B cell (primary cell): ENCODE data around the gene SCO2. TPM values are rescaled to one million over a fixed set of nuclear protein-coding genes. Genes with fewer than 3 reads are reported as not detected.
"Not testable (repeated sequence)": the region's sequence is repeated elsewhere in the genome, so short reads cannot be mapped to it uniquely, and the experiment has no call there.

Experiments
- ATAC-seq: fragments of 200-7000 bp; cut with Tn5 transposase; one replicate; pipeline ENCODE4 v1.10.0; 2021; ENCODE audit warnings: low read depth, mild to moderate bottlenecking, moderate number of reproducible peaks, moderate library complexity
- CTCF ChIA-PET: fragments of 350-600 bp; sonication (Branson Sonifier 250); formaldehyde crosslinking; loops from one replicate; lab custom pipeline; 2021; ENCODE audit warnings: antibody characterized with exemption, inconsistent platforms; lab: Charles Lee
- POLR2A ChIA-PET: fragments of 350-600 bp; sonication (Branson Sonifier 250); formaldehyde crosslinking; loops from one replicate; lab custom pipeline; 2021; ENCODE audit warnings: antibody characterized with exemption; lab: Charles Lee
- DNase-seq: peaks from one replicate; pipeline ENCODE4 v3.0.0; 2013
- H2AFZ ChIP-seq: 2 replicates; pipeline ENCODE4 v1.6.1; 2012; ENCODE audit warnings: mild to moderate bottlenecking, low read depth, low read length; ENCODE audit not compliant: insufficient read depth, poor library complexity, severe bottlenecking
- H3K27ac ChIP-seq, 2 donors: 1 replicate in 1 of 2; 2 replicates in 1 of 2; pipeline ENCODE4 v1.5.1; 2012 to 2013; ENCODE audit warnings: low read length in 2 of 2, mild to moderate bottlenecking in 2 of 2, moderate library complexity in 1 of 2
- H3K27me3 ChIP-seq, 4 experiments: fragments of 200-600 bp in 1 of 4; sonication (generic) in 1 of 4; replicated peaks in 1 of 4; 1 replicate in 2 of 4; 2 replicates in 2 of 4; pipeline versions ENCODE4 v1.6.1 to v1.7.0; 2013 to 2016; ENCODE audit warnings: low read length in 3 of 4, mild to moderate bottlenecking in 2 of 4, mixed read lengths in 1 of 4, moderate library complexity in 1 of 4; ENCODE audit not compliant: insufficient read depth in 4 of 4, control insufficient read depth in 3 of 4; ENCODE audit errors: control extremely low read depth in 1 of 4
- H3K36me3 ChIP-seq, 2 experiments: replicated peaks in 1 of 2; 1 replicate in 1 of 2; 2 replicates in 1 of 2; pipeline versions ENCODE4 v1.6.1 to v1.7.1; 2013; ENCODE audit warnings: low read length in 1 of 2; ENCODE audit not compliant: insufficient read depth in 2 of 2, control insufficient read depth in 1 of 2; ENCODE audit errors: control extremely low read depth in 1 of 2, extremely low read depth in 1 of 2
- H3K4me1 ChIP-seq, 2 donors: fragments of 200-600 bp in 1 of 2; sonication (generic) in 1 of 2; 1 replicate in 1 of 2; 2 replicates in 1 of 2; pipeline versions ENCODE4 v1.5.1 to v1.6.1; 2013 to 2017; ENCODE audit warnings: low read length in 2 of 2; ENCODE audit not compliant: control insufficient read depth in 2 of 2, insufficient read depth in 2 of 2
- H3K4me2 ChIP-seq: replicated peaks from 2 replicates; pipeline ENCODE3; 2012; ENCODE audit warnings: mild to moderate bottlenecking, low read depth, low read length; ENCODE audit not compliant: poor library complexity, severe bottlenecking
- H3K4me3 ChIP-seq, 5 experiments: fragments of 200-600 bp in 1 of 5; sonication (generic) in 1 of 5; 1 replicate in 3 of 5; 2 replicates in 2 of 5; pipeline versions ENCODE4 v1.5.1 to v1.7.0; 2011 to 2016; ENCODE audit warnings: low read length in 4 of 5, mild to moderate bottlenecking in 4 of 5, low read depth in 2 of 5, control low read depth in 1 of 5, moderate library complexity in 1 of 5; ENCODE audit not compliant: insufficient read depth in 1 of 5; ENCODE audit errors: control extremely low read depth in 1 of 5, extremely low read depth in 1 of 5
- H3K79me2 ChIP-seq: fragments of 200-600 bp; sonication (generic); one replicate; pipeline ENCODE4 v1.6.0; 2016; ENCODE audit warnings: low read length; ENCODE audit not compliant: control insufficient read depth, insufficient read depth
- H3K9ac ChIP-seq: fragments of 200-600 bp; sonication (generic); 2 replicates; pipeline ENCODE4 v1.6.1; 2017; ENCODE audit warnings: mild to moderate bottlenecking, low read length, moderate library complexity
- H3K9me3 ChIP-seq, 3 donors: one replicate each; pipeline versions ENCODE4 v1.6.1 to v1.7.1; 2013; ENCODE audit warnings: low read length in 2 of 3; ENCODE audit not compliant: control insufficient read depth in 2 of 3, insufficient read depth in 1 of 3; ENCODE audit errors: control extremely low read depth in 1 of 3
- H4K20me1 ChIP-seq: 2 replicates; pipeline ENCODE4 v1.6.0; 2012; ENCODE audit warnings: mild to moderate bottlenecking, low read length; ENCODE audit not compliant: insufficient read depth, control insufficient read depth, poor library complexity, severe bottlenecking
- H3K27ac Mint-ChIP-seq: one replicate; pipeline ENCODE4 v1.8.0; 2021; ENCODE audit warnings: mixed read lengths
- H3K27me3 Mint-ChIP-seq: one replicate; pipeline ENCODE4 v1.8.0; 2021; ENCODE audit warnings: mixed read lengths
- H3K4me1 Mint-ChIP-seq: one replicate; pipeline ENCODE4 v1.8.0; 2021; ENCODE audit warnings: mixed read lengths
- H3K4me3 Mint-ChIP-seq: one replicate; pipeline ENCODE4 v1.8.0; 2021; ENCODE audit warnings: mixed read lengths
- H3K9me3 Mint-ChIP-seq: one replicate; pipeline ENCODE4 v1.8.0; 2022; ENCODE audit warnings: mixed read lengths; ENCODE audit not compliant: insufficient read depth
- EZH2 ChIP-seq: IDR thresholded peaks from 2 replicates; pipeline ENCODE4 v1.6.1; 2012; ENCODE audit warnings: borderline replicate concordance, low read depth, mild to moderate bottlenecking, moderate library complexity, low read length; ENCODE audit not compliant: insufficient read depth, poor library complexity, severe bottlenecking
- WGBS: methylation state at CpG from one replicate; pipeline ENCODE4 v1.1.5; 2013; ENCODE audit warnings: missing lambda C conversion rate; ENCODE audit not compliant: insufficient coverage; 5-methylcytosine and 5-hydroxymethylcytosine counted together
- intact Hi-C: fragments of 100-400 bp; cut with micrococcal nuclease; formaldehyde crosslinking; loops from one replicate; pipeline ENCODE4 v1.10.0; 2022
- polyA plus RNA-seq: library from polyadenylated mRNA; depleted of rRNA; stranded (reverse); fragments of >200 nt; gene quantifications from 2 replicates; pipeline ENCODE4 v1.2.3, GENCODE V29; 2012
- total RNA-seq, 2 donors: library from RNA; stranded (reverse); fragments of 120-200 nt in 1 of 2; gene quantifications; 1 replicate in 1 of 2; 2 replicates in 1 of 2; pipeline versions ENCODE4 v1.2.3 to v1.2.4, GENCODE V29; 2013 to 2022
- TF ChIP-seq, protein P1 (sequence below): fragments of 200-600 bp; IDR thresholded peaks from one replicate; pipeline ENCODE4 v1.8.0; 2022; ENCODE audit warnings: antibody characterized with exemption, mild to moderate bottlenecking

The SCO2 gene
- total and polyA plus RNA-seq, 2 donors (not counting 1 experiment from before 2014, with no cell fraction given), result 1.1 to 14.2 TPM

GRCh38 chr22:50542416-50542927 is 17.1 kb upstream of the SCO2 start:
- intact Hi-C loops, result no loop called here
- peaks cover 46 to 68% of the 10 kb centered on the region in 2 donors for H3K4me1 ChIP-seq
- Mint-ChIP-seq H3K27me3 (no peaks in the 10 kb centered on the region), H3K4me3 (peak overlapping the region; percentile 83), H3K4me1 (peaks cover 52% of the 10 kb centered on the region), H3K27ac (peak overlapping the region; percentile 93), H3K9me3 (no peaks in the 10 kb centered on the region)
- H3K27me3 ChIP-seq, result no peaks in the 10 kb centered on the region
- peak overlapping the region; percentile 34 for H2AFZ ChIP-seq
- DNase-seq (peak; percentile 62), ATAC-seq (no peak)
- H3K9me3 ChIP-seq, result no peaks in the 10 kb centered on the region
- no peak for TF ChIP-seq EZH2
- TF ChIP-seq, protein P1, sequence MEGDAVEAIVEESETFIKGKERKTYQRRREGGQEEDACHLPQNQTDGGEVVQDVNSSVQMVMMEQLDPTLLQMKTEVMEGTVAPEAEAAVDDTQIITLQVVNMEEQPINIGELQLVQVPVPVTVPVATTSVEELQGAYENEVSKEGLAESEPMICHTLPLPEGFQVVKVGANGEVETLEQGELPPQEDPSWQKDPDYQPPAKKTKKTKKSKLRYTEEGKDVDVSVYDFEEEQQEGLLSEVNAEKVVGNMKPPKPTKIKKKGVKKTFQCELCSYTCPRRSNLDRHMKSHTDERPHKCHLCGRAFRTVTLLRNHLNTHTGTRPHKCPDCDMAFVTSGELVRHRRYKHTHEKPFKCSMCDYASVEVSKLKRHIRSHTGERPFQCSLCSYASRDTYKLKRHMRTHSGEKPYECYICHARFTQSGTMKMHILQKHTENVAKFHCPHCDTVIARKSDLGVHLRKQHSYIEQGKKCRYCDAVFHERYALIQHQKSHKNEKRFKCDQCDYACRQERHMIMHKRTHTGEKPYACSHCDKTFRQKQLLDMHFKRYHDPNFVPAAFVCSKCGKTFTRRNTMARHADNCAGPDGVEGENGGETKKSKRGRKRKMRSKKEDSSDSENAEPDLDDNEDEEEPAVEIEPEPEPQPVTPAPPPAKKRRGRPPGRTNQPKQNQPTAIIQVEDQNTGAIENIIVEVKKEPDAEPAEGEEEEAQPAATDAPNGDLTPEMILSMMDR, result no peak
- H4K20me1 ChIP-seq, result no peaks in the 10 kb centered on the region
- peak overlapping the region; percentile 1 for H3K4me2 ChIP-seq
- ChIA-PET CTCF (interaction anchor here (0.9 to 1.5 kb wide), 2 partner anchors 17 kb away, joined by 5 to 10 read pairs; partner anchors contain the start of gene SCO2), POLR2A (interaction anchor here (3.4 to 4.6 kb wide), 2 partner anchors 11 to 15 kb away, joined by 40 to 104 read pairs; partner anchors contain the start of genes SCO2 and TYMP)
- peak overlapping the region in 1 of 5 experiments; percentile 8 for H3K4me3 ChIP-seq
- no peaks in the 10 kb centered on the region for H3K36me3 ChIP-seq
- H3K27ac ChIP-seq, result peak overlapping the region; percentile 95 to 96
- no peaks in the 10 kb centered on the region for H3K79me2 ChIP-seq
- H3K9ac ChIP-seq, result no peak overlapping the region
- WGBS, result 85% methylated on average over 14 of the region's 19 CpGs

- H3K9me3 ChIP-seq, H2AFZ ChIP-seq, H3K9me3 Mint-ChIP-seq, H3K79me2 ChIP-seq, ATAC-seq, H4K20me1 ChIP-seq, H3K27me3 ChIP-seq, H3K9ac ChIP-seq, H3K4me3 ChIP-seq, H3K36me3 ChIP-seq, H3K27me3 Mint-ChIP-seq, intact Hi-C loops: not testable (repeated sequence)
- Histone ChIP-seq H3K27ac (peak overlapping the region; percentile 95 to 96), H3K4me1 (peaks cover 46 to 68% of the 10 kb centered on the region in 2 donors), H3K4me2 (peak overlapping the region; percentile 20)
- H3K4me1 Mint-ChIP-seq, result peaks cover 52% of the 10 kb centered on the region
- 80% methylated on average over 3 of the region's 5 CpGs for WGBS
- H3K4me3 Mint-ChIP-seq, result peak overlapping the region; percentile 83
- peak overlapping the region; percentile 93 for H3K27ac Mint-ChIP-seq
- DNase-seq, result peak; percentile 40
- ChIA-PET POLR2A (interaction anchor here (1.4 to 4.6 kb wide), 4 partner anchors 9 to 34 kb away, joined by 3 to 104 read pairs (median 24); partner anchors contain the start of genes LMF2, SCO2 and TYMP), CTCF (interaction anchor here (1.2 to 6.0 kb wide), 6 partner anchors 10 to 91 kb away, joined by 3 to 81 read pairs (median 10); partner anchors contain the start of genes SCO2, SYCE3 and TYMP)
Measured at GRCh38 chr22:50541667-50542026, 16.2 kb upstream of the SCO2 start.
